GM23338 (cell line): ENCODE data around the gene R3HDM1. TPM values are rescaled to one million over a fixed set of nuclear protein-coding genes. Genes with fewer than 3 reads are reported as not detected.

Source experiments
- ATAC-seq: fragments of 200-7000 bp; cut with Tn5 transposase; 3 replicates; pipeline ENCODE4 v1.9.1; 2020
- DNase-seq: peaks from one replicate; pipeline ENCODE4 v3.0.0-alpha.2; 2015; ENCODE audit warnings: low spot score
- H2AFZ ChIP-seq: fragments of 200-600 bp; sonication (generic); 2 replicates; pipeline ENCODE4 v1.8.0; 2016; ENCODE audit warnings: antibody characterized with exemption, mild to moderate bottlenecking, moderate library complexity
- H3F3A ChIP-seq: fragments of 200-600 bp; sonication (generic); replicated peaks from 2 replicates; pipeline ENCODE4 v1.8.0; 2017; ENCODE audit warnings: antibody characterized with exemption, mixed run types, low read depth
- H3K27ac ChIP-seq: fragments of 200-600 bp; sonication (generic); 2 replicates; pipeline ENCODE4 v1.6.1; 2016; ENCODE audit warnings: low read depth
- H3K27me3 ChIP-seq: fragments of 200-600 bp; sonication (generic); 2 replicates; pipeline ENCODE4 v1.8.0; 2016; ENCODE audit warnings: mild to moderate bottlenecking, mixed run types, moderate library complexity; ENCODE audit not compliant: insufficient read depth
- H3K36me3 ChIP-seq: fragments of 200-600 bp; sonication (generic); 2 replicates; pipeline ENCODE4 v1.8.0; 2016; ENCODE audit warnings: mild to moderate bottlenecking; ENCODE audit not compliant: insufficient read depth
- H3K4me1 ChIP-seq: fragments of 200-600 bp; sonication (generic); 2 replicates; pipeline ENCODE4 v1.8.0; 2016; ENCODE audit warnings: mild to moderate bottlenecking, moderate library complexity; ENCODE audit not compliant: insufficient read depth
- H3K4me2 ChIP-seq: fragments of 200-600 bp; sonication (generic); 2 replicates; pipeline ENCODE4 v1.7.1; 2017; ENCODE audit warnings: mixed run types
- H3K4me3 ChIP-seq: fragments of 200-600 bp; sonication (generic); 2 replicates; pipeline ENCODE4 v1.6.1; 2016; ENCODE audit warnings: mixed run types
- H3K79me2 ChIP-seq: fragments of 200-600 bp; sonication (generic); replicated peaks from 2 replicates; pipeline ENCODE4 v1.8.0; 2017; ENCODE audit warnings: mild to moderate bottlenecking; ENCODE audit not compliant: insufficient read depth
- H3K9me2 ChIP-seq: fragments of 200-600 bp; sonication (generic); 2 replicates; pipeline ENCODE4 v1.8.0; 2017; ENCODE audit not compliant: insufficient read depth
- H4K20me1 ChIP-seq: fragments of 200-600 bp; sonication (generic); replicated peaks from 2 replicates; pipeline ENCODE4 v1.8.0; 2017; ENCODE audit warnings: mild to moderate bottlenecking; ENCODE audit not compliant: insufficient read depth
- H3K27ac Mint-ChIP-seq: 2 replicates; pipeline ENCODE4 v1.8.0; 2020; ENCODE audit warnings: inconsistent platforms, mild to moderate bottlenecking, moderate library complexity, mixed read lengths
- H3K27me3 Mint-ChIP-seq: 3 replicates; pipeline ENCODE4 v1.8.0; 2022; ENCODE audit warnings: low read depth, mild to moderate bottlenecking, moderate library complexity, mixed read lengths, inconsistent platforms; ENCODE audit not compliant: insufficient read depth, poor library complexity
- H3K36me3 Mint-ChIP-seq: 3 replicates; pipeline ENCODE4 v1.8.0; 2021; ENCODE audit warnings: low read depth, mild to moderate bottlenecking, inconsistent platforms, moderate library complexity, mixed read lengths
- H3K4me1 Mint-ChIP-seq: 3 replicates; pipeline ENCODE4 v1.8.0; 2020; ENCODE audit warnings: mild to moderate bottlenecking, inconsistent platforms, mixed read lengths
- H3K4me3 Mint-ChIP-seq: 3 replicates; pipeline ENCODE4 v1.8.0; 2021; ENCODE audit warnings: moderate library complexity, mild to moderate bottlenecking, inconsistent platforms, mixed read lengths
- H3K9me3 Mint-ChIP-seq: 3 replicates; pipeline ENCODE4 v1.8.0; 2020; ENCODE audit warnings: moderate library complexity, mild to moderate bottlenecking, inconsistent platforms, mixed read lengths
- CREB1 ChIP-seq: fragments of 250-450 bp; sonication (Bioruptor Pico); IDR thresholded peaks from 2 replicates; pipeline ENCODE4 v1.5.0; 2020; ENCODE audit warnings: low read depth, mild to moderate bottlenecking, moderate library complexity
- EZH2 ChIP-seq: fragments of 200-600 bp; sonication (generic); IDR thresholded peaks from one replicate; pipeline ENCODE4 v1.8.0; 2017; ENCODE audit warnings: antibody characterized with exemption, mild to moderate bottlenecking, low read depth; ENCODE audit not compliant: unreplicated experiment
- EZH2phosphoT487 ChIP-seq: fragments of 200-600 bp; sonication (generic); IDR thresholded peaks from one replicate; pipeline ENCODE4 v1.8.1; 2018; ENCODE audit warnings: antibody characterized with exemption; ENCODE audit not compliant: unreplicated experiment
- JUNB ChIP-seq: IDR thresholded peaks from one replicate; pipeline ENCODE4 v1.6.1; 2016; ENCODE audit warnings: antibody characterized with exemption; ENCODE audit not compliant: unreplicated experiment
- NANOG ChIP-seq: IDR thresholded peaks from 2 replicates; pipeline ENCODE4 v1.6.1; 2016; ENCODE audit warnings: antibody characterized with exemption, borderline replicate concordance
- POLR2AphosphoS5 ChIP-seq: IDR thresholded peaks from 2 replicates; pipeline ENCODE4 v1.6.1; 2016; ENCODE audit warnings: antibody characterized with exemption, low read depth
- STAT1 ChIP-seq: IDR thresholded peaks from one replicate; pipeline ENCODE4 v1.6.1; 2016; ENCODE audit warnings: antibody characterized with exemption; ENCODE audit not compliant: unreplicated experiment
- ZNF114 ChIP-seq: fragments of 250-450 bp; sonication (Bioruptor Pico); IDR thresholded peaks from 2 replicates; pipeline ENCODE4 v1.5.0; 2020; ENCODE audit warnings: mild to moderate bottlenecking, moderate library complexity
- ZNF331 ChIP-seq: fragments of 250-450 bp; sonication (Bioruptor Pico); IDR thresholded peaks from 2 replicates; pipeline ENCODE4 v1.5.0; 2020; ENCODE audit warnings: low read depth, mild to moderate bottlenecking, moderate library complexity
- long read RNA-seq: library from polyadenylated mRNA; unstranded; transcript quantifications from one replicate; pipeline ENCODE4 v2.0.0, GENCODE V29; 2020; ENCODE audit not compliant: unreplicated experiment
- polyA plus RNA-seq: library from polyadenylated mRNA; unstranded; fragments of >200 nt; fragmentation: Nextera tagmentation; extraction: Ambion mirVana; gene quantifications from 2 replicates; pipeline ENCODE4 v1.2.1, GENCODE V29; 2016
- total RNA-seq: library from RNA; depleted of rRNA; stranded (reverse); fragments of >200 nt; shearing (Covaris generic); gene quantifications from 2 replicates; pipeline ENCODE4 v1.2.3, GENCODE V29; 2014; rRNA removed
- TF ChIP-seq, protein P1 (sequence below): IDR thresholded peaks from one replicate; pipeline ENCODE4 v1.6.1; 2018; ENCODE audit warnings: antibody characterized with exemption; ENCODE audit not compliant: unreplicated experiment
- TF ChIP-seq, protein P2 (sequence below): IDR thresholded peaks from 2 replicates; pipeline ENCODE4 v1.6.1; 2016; ENCODE audit warnings: antibody characterized with exemption
- TF ChIP-seq, protein P3 (sequence below), 2 experiments: fragments of 200-600 bp in 1 of 2; sonication (generic) in 1 of 2; conservative IDR thresholded peaks; 2 replicates each; pipeline versions ENCODE4 v1.5.1 to v1.6.1; 2016 to 2017; ENCODE audit warnings: antibody characterized with exemption in 2 of 2, low read depth in 2 of 2, mild to moderate bottlenecking in 2 of 2, moderate library complexity in 1 of 2

R3HDM1 gene
- total RNA-seq: 63.1 and 65.2 TPM in 2 replicates
- polyA plus RNA-seq: 87.6 and 88.8 TPM in 2 replicates
- long read RNA-seq, partial matches to known transcripts: 15 of 20 reads
- long read RNA-seq, other reads (novel, unspliced or antisense): 5 of 20 reads

GRCh38 chr2:135531231-135532197 is at the start of gene R3HDM1:
TSS of gene R3HDM1 (plus strand) at chr2:135531484. CDS start at chr2:135604846, 73,362 bp downstream.
- peak within 1 kb of the TSS; percentile 89 for H3K27ac Mint-ChIP-seq
- H3K27me3 ChIP-seq: no peaks in the 10 kb centered on the region
- peaks cover 3% of the 10 kb centered on the region for H4K20me1 ChIP-seq
- no peaks in the 10 kb centered on the region for H3K9me2 ChIP-seq
- H3K4me1 ChIP-seq: 0 out of 2 replicates have a peak, but pooled peaks cover 7% of the 10 kb centered on the region
- peak within 1 kb of the TSS; percentile 72 for H3K4me3 ChIP-seq
- peak within 1 kb of the TSS; percentile 6 for H2AFZ ChIP-seq
- H3F3A ChIP-seq: no peaks in the 10 kb centered on the region
- H3K9me3 Mint-ChIP-seq: peaks cover 8% of the 10 kb centered on the region; the same call in 2 of the 3 replicates
- peak within 1 kb of the TSS; percentile 90 for H3K4me2 ChIP-seq
- H3K36me3 ChIP-seq: no peaks in the 10 kb centered on the region
- ATAC-seq: peak; percentile 84
- H3K27me3 Mint-ChIP-seq: peaks cover 4% of the 10 kb centered on the region
- peak within 1 kb of the TSS; percentile 52 for H3K27ac ChIP-seq
- H3K4me1 Mint-ChIP-seq: peaks cover 5% of the 10 kb centered on the region; the same call in 2 of the 3 replicates
- H3K36me3 Mint-ChIP-seq: peaks cover 21% of the 10 kb centered on the region
- peak; percentile 100 for DNase-seq
- H3K4me3 Mint-ChIP-seq: no peak within 1 kb of the TSS; the same call in 2 of the 3 replicates
- peaks cover 80% of the 10 kb centered on the region for H3K79me2 ChIP-seq
- no peak for TF ChIP-seq EZH2phosphoT487
- TF ChIP-seq EZH2: no peak
- no peak for TF ChIP-seq JUNB
- no peak for TF ChIP-seq ZNF114 (CRISPR knock-in tag)
- TF ChIP-seq CREB1 (CRISPR knock-in tag): peak; percentile 29; the same call in 1 of the 2 replicates
- TF ChIP-seq, protein P1, sequence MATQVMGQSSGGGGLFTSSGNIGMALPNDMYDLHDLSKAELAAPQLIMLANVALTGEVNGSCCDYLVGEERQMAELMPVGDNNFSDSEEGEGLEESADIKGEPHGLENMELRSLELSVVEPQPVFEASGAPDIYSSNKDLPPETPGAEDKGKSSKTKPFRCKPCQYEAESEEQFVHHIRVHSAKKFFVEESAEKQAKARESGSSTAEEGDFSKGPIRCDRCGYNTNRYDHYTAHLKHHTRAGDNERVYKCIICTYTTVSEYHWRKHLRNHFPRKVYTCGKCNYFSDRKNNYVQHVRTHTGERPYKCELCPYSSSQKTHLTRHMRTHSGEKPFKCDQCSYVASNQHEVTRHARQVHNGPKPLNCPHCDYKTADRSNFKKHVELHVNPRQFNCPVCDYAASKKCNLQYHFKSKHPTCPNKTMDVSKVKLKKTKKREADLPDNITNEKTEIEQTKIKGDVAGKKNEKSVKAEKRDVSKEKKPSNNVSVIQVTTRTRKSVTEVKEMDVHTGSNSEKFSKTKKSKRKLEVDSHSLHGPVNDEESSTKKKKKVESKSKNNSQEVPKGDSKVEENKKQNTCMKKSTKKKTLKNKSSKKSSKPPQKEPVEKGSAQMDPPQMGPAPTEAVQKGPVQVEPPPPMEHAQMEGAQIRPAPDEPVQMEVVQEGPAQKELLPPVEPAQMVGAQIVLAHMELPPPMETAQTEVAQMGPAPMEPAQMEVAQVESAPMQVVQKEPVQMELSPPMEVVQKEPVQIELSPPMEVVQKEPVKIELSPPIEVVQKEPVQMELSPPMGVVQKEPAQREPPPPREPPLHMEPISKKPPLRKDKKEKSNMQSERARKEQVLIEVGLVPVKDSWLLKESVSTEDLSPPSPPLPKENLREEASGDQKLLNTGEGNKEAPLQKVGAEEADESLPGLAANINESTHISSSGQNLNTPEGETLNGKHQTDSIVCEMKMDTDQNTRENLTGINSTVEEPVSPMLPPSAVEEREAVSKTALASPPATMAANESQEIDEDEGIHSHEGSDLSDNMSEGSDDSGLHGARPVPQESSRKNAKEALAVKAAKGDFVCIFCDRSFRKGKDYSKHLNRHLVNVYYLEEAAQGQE: peak; percentile 13
- no peak for TF ChIP-seq STAT1
- TF ChIP-seq ZNF331 (CRISPR knock-in tag): no peak
- no peak for TF ChIP-seq NANOG
- TF ChIP-seq POLR2AphosphoS5: peak; percentile 54
- TF ChIP-seq, protein P2, sequence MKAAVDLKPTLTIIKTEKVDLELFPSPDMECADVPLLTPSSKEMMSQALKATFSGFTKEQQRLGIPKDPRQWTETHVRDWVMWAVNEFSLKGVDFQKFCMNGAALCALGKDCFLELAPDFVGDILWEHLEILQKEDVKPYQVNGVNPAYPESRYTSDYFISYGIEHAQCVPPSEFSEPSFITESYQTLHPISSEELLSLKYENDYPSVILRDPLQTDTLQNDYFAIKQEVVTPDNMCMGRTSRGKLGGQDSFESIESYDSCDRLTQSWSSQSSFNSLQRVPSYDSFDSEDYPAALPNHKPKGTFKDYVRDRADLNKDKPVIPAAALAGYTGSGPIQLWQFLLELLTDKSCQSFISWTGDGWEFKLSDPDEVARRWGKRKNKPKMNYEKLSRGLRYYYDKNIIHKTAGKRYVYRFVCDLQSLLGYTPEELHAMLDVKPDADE: no peak
- TF ChIP-seq, protein P3, sequence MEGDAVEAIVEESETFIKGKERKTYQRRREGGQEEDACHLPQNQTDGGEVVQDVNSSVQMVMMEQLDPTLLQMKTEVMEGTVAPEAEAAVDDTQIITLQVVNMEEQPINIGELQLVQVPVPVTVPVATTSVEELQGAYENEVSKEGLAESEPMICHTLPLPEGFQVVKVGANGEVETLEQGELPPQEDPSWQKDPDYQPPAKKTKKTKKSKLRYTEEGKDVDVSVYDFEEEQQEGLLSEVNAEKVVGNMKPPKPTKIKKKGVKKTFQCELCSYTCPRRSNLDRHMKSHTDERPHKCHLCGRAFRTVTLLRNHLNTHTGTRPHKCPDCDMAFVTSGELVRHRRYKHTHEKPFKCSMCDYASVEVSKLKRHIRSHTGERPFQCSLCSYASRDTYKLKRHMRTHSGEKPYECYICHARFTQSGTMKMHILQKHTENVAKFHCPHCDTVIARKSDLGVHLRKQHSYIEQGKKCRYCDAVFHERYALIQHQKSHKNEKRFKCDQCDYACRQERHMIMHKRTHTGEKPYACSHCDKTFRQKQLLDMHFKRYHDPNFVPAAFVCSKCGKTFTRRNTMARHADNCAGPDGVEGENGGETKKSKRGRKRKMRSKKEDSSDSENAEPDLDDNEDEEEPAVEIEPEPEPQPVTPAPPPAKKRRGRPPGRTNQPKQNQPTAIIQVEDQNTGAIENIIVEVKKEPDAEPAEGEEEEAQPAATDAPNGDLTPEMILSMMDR (conservative IDR thresholded peaks at IDR 0.05; ENCODE audit: low read depth in 2 of 2): peak in 1 of 2 experiments; percentile 50; a peak in 3 of 4 replicates
